ENCODE measurements around the gene VPS72. TPM values are rescaled to one million over a fixed set of nuclear protein-coding genes. Genes with fewer than 3 reads are reported as not detected.

VPS72 gene
- total and polyA plus RNA-seq, 2 of the 13 experiments (the other 11 are each of a cell fraction or from before 2014, with no cell fraction given), result 33.7 to 34.5 TPM

DNA sequence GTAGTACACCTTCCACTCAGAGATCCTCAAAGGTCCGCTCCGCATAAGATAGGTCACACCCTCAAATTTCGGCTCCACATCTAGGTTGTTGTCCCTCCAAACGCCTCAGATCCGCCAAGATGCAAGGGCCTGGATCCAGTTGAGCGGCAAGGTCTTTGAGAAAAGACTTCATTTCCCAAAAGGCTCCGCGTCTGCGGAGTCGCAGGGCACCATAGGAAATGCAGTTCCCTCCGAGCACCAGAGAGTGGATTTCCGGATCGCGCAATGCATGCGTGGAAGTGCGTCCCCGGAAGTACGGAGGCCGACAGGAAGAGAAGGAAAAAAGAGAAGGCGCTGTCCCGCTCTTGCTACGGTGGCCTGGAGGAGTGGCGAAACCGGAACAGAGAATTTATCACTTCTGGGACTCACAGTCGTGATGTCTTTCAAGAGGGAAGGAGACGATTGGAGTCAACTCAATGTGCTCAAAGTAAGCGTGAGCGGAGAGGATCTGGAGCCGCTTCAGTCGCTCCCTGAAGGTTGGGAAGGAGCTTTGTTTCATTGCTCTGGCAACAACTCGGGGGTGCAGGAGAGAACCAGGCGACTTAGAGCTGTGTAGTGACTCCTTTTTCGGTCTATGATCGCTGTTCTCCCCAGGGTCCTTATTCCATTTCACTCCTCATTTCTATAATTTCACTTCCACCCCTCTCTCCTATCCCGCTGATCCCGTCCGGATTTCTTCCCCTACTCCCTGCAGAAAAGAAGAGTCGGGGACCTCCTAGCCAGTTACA is 24.1 kb downstream of the VPS72 start, which contains the start of the genes LYSMD1 and SCNM1 (continued):
- no peak for TF ChIP-seq JDP2 (CRISPR knock-in tag; IDR thresholded peaks at IDR 0.05; ENCODE audit: borderline replicate concordance)
- peak; percentile 77 for TF ChIP-seq FOXA3 (CRISPR knock-in tag; IDR thresholded peaks at IDR 0.05)
- TF ChIP-seq, protein P1, sequence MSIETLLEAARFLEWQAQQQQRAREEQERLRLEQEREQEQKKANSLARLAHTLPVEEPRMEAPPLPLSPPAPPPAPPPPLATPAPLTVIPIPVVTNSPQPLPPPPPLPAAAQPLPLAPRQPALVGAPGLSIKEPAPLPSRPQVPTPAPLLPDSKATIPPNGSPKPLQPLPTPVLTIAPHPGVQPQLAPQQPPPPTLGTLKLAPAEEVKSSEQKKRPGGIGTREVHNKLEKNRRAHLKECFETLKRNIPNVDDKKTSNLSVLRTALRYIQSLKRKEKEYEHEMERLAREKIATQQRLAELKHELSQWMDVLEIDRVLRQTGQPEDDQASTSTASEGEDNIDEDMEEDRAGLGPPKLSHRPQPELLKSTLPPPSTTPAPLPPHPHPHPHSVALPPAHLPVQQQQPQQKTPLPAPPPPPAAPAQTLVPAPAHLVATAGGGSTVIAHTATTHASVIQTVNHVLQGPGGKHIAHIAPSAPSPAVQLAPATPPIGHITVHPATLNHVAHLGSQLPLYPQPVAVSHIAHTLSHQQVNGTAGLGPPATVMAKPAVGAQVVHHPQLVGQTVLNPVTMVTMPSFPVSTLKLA (IDR thresholded peaks at IDR 0.05), result peak; percentile 55; the same call in 1 of the 2 replicates
- no peak for TF ChIP-seq GLI4 (CRISPR knock-in tag; IDR thresholded peaks at IDR 0.05; ENCODE audit: borderline replicate concordance)
- peak; percentile 43; the same call in 1 of the 2 replicates for TF ChIP-seq ZNF777 (CRISPR knock-in tag; IDR thresholded peaks at IDR 0.05)
- TF ChIP-seq KDM5B (CRISPR knock-in tag; IDR thresholded peaks at IDR 0.05; ENCODE audit: borderline replicate concordance), result peak; percentile 23; the same call in 1 of the 2 replicates
- no peak for TF ChIP-seq NCOA1 (CRISPR knock-in tag; IDR thresholded peaks at IDR 0.05)
- peak; percentile 81; the same call in 1 of the 2 replicates for TF ChIP-seq SNAPC2 (CRISPR knock-in tag; IDR thresholded peaks at IDR 0.05)
- no peak for TF ChIP-seq ZNF660 (CRISPR knock-in tag; IDR thresholded peaks at IDR 0.05; ENCODE audit: borderline replicate concordance, low read depth)
- no peak for TF ChIP-seq NFE2 (CRISPR knock-in tag; IDR thresholded peaks at IDR 0.05)
- TF ChIP-seq ZNF24 (IDR thresholded peaks at IDR 0.05), result no peak
- peak; percentile 38; the same call in 1 of the 2 replicates for TF ChIP-seq ZNF441 (CRISPR knock-in tag; IDR thresholded peaks at IDR 0.05; ENCODE audit: borderline replicate concordance)
- TF ChIP-seq, protein P2, sequence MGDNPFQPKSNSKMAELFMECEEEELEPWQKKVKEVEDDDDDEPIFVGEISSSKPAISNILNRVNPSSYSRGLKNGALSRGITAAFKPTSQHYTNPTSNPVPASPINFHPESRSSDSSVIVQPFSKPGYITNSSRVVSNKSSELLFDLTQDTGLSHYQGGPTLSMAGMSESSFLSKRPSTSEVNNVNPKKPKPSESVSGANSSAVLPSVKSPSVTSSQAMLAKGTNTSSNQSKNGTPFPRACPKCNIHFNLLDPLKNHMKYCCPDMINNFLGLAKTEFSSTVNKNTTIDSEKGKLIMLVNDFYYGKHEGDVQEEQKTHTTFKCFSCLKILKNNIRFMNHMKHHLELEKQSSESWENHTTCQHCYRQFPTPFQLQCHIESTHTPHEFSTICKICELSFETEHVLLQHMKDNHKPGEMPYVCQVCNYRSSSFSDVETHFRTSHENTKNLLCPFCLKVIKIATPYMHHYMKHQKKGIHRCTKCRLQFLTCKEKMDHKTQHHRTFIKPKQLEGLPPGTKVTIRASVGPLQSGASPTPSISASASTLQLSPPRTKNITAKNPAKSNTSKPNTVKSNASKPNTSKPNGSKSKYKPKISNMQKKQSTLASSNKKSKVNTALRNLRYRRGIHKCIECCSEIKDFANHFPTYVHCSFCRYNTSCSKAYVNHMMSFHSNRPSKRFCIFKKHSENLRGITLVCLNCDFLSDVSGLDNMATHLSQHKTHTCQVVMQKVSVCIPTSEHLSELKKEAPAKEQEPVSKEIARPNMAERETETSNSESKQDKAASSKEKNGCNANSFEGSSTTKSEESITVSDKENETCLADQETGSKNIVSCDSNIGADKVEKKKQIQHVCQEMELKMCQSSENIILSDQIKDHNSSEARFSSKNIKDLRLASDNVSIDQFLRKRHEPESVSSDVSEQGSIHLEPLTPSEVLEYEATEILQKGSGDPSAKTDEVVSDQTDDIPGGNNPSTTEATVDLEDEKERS (CRISPR knock-in tag; IDR thresholded peaks at IDR 0.05), result no peak
- TF ChIP-seq HNRNPH1 (optimal IDR thresholded peaks at IDR 0.05; ENCODE audit: low read depth, low read length), result no peak
- TF ChIP-seq, protein P3, sequence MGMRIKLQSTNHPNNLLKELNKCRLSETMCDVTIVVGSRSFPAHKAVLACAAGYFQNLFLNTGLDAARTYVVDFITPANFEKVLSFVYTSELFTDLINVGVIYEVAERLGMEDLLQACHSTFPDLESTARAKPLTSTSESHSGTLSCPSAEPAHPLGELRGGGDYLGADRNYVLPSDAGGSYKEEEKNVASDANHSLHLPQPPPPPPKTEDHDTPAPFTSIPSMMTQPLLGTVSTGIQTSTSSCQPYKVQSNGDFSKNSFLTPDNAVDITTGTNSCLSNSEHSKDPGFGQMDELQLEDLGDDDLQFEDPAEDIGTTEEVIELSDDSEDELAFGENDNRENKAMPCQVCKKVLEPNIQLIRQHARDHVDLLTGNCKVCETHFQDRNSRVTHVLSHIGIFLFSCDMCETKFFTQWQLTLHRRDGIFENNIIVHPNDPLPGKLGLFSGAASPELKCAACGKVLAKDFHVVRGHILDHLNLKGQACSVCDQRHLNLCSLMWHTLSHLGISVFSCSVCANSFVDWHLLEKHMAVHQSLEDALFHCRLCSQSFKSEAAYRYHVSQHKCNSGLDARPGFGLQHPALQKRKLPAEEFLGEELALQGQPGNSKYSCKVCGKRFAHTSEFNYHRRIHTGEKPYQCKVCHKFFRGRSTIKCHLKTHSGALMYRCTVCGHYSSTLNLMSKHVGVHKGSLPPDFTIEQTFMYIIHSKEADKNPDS (CRISPR knock-in tag; IDR thresholded peaks at IDR 0.05), result no peak
- peak; percentile 57; the same call in 1 of the 2 replicates for TF ChIP-seq TGIF2 (CRISPR knock-in tag; IDR thresholded peaks at IDR 0.05)
- TF ChIP-seq, protein P4, sequence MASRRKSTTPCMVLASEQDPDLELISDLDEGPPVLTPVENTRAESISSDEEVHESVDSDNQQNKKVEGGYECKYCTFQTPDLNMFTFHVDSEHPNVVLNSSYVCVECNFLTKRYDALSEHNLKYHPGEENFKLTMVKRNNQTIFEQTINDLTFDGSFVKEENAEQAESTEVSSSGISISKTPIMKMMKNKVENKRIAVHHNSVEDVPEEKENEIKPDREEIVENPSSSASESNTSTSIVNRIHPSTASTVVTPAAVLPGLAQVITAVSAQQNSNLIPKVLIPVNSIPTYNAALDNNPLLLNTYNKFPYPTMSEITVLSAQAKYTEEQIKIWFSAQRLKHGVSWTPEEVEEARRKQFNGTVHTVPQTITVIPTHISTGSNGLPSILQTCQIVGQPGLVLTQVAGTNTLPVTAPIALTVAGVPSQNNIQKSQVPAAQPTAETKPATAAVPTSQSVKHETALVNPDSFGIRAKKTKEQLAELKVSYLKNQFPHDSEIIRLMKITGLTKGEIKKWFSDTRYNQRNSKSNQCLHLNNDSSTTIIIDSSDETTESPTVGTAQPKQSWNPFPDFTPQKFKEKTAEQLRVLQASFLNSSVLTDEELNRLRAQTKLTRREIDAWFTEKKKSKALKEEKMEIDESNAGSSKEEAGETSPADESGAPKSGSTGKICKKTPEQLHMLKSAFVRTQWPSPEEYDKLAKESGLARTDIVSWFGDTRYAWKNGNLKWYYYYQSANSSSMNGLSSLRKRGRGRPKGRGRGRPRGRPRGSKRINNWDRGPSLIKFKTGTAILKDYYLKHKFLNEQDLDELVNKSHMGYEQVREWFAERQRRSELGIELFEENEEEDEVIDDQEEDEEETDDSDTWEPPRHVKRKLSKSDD (CRISPR knock-in tag; IDR thresholded peaks at IDR 0.05; ENCODE audit: low read depth), result 0 out of 2 replicates have a peak, but pooled peaks have one; percentile 54
- TF ChIP-seq KDM6A (CRISPR knock-in tag; IDR thresholded peaks at IDR 0.05; ENCODE audit: low read depth), result no peak
- no peak for TF ChIP-seq SNRNP70 (IDR thresholded peaks at IDR 0.05; ENCODE audit: low read depth, low read length)

Measured in HepG2 (cell line).